Measurements from ENCODE around the gene DNAH8. TPM values are rescaled to one million over a fixed set of nuclear protein-coding genes. Genes with fewer than 3 reads are reported as not detected.

Gene DNAH8
- total RNA-seq, result 0.07 and 0.13 TPM in 2 replicates

GRCh38 chr6:38715016-38715689 is at the start of gene DNAH8:
TSS of gene DNAH8 (plus strand) at chr6:38715311. CDS start at chr6:38722810, 7,499 bp downstream.

GRCh38 chr6:38702558-38703397 is 12.3 kb upstream of the DNAH8 start, which contains the start of gene GLO1:
TSS of gene GLO1 (minus strand) at chr6:38703145. CDS start at chr6:38703054, 91 bp downstream.

DNA sequence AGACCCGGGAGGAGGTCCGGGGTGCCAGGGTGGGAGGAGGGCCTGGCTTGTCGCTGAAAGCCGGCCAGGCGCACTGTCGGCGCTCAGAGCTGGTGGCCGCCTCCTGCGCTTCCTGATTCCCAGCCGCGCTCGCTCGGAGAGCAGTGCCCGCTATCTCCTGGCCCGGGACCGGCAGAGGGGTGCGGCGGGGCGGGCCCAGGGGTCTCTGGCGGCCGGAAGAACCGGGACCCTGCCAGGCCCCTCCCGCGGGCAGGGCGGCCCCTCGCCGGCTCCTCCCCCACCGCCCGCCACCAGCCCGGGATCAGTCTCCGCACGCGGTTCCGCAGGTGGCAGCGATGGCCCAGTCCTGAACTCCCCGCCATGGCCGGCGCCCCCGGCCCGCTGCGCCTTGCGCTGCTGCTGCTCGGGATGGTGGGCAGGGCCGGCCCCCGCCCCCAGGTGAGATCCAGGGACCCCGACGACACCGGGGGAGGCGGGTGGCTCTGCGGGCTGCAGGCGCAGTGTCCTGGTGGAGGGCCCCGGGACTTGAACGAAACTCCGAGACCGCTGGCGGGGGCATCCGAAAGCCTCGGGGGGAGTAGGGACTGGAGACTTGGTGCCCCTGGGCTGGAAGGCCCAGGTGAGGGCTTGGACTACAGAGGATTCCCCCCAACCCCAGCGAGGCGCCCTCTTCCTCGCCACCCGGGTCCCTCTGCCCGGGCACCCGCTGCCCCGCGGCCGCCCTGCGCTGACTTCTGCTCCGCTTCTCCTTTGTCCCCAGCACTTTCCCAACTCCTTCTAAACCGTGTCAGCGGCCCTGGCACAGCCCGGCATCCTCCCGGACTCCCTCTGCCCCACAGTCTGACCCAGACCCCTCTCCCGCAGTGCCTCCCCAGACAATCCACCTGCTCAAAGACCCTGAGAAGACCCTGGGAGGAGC is 333.6 kb downstream of the DNAH8 start, which contains the start of gene GLP1R:
TSS of gene GLP1R (plus strand) at position 301 of the 919 bp plus-strand sequence. CDS start at position 361, 60 bp downstream.

Small RNA genes lying within 50 kb of the gene (small RNA-seq; reads per million reads assigned to genes)
- gene AL034345.1, result not detected
- not detected for gene RF00393

Other genes with a start within 250 kb of the DNAH8 start
- gene BTBD9, start 75.4 kb upstream of the DNAH8 start, total RNA-seq, result 15.2 and 17.4 TPM in 2 replicates
- 233 and 286 TPM in 2 replicates for gene GLO1, start 12.2 kb upstream of the DNAH8 start, total RNA-seq

All from thoracic aorta endothelial cell (primary cell).